Naive B cell (primary cell): ENCODE results near the gene TBC1D24. TPM values are rescaled to one million over a fixed set of nuclear protein-coding genes. Genes with fewer than 3 reads are reported as not detected.

Experiments used
- ATAC-seq, 2 donors: fragments of 150-1000 bp; cut with Tn5 transposase; 2 replicates each; pipeline ENCODE4 v1.10.0; 2021; ENCODE audit warnings: low read depth in 2 of 2, mild to moderate bottlenecking in 2 of 2, moderate library complexity in 2 of 2
- DNase-seq: peaks from one replicate; pipeline ENCODE4 v3.0.0; 2022
- H3K27ac Mint-ChIP-seq, 6 donors: one replicate each; pipeline ENCODE4 v1.8.0; 2020 to 2022; ENCODE audit warnings: mild to moderate bottlenecking in 6 of 6, mixed read lengths in 6 of 6, moderate library complexity in 5 of 6, inconsistent platforms in 2 of 6
- H3K27me3 Mint-ChIP-seq, 3 donors: one replicate each; pipeline ENCODE4 v1.8.0; 2021 to 2022; ENCODE audit warnings: mixed read lengths in 3 of 3, mild to moderate bottlenecking in 1 of 3
- H3K36me3 Mint-ChIP-seq, 2 donors: one replicate each; pipeline ENCODE4 v1.8.0; 2020 to 2022; ENCODE audit warnings: mixed read lengths in 2 of 2, inconsistent platforms in 1 of 2, mild to moderate bottlenecking in 1 of 2
- H3K4me1 Mint-ChIP-seq, 3 donors: one replicate each; pipeline ENCODE4 v1.8.0; 2020 to 2022; ENCODE audit warnings: mixed read lengths in 3 of 3, inconsistent platforms in 1 of 3, mild to moderate bottlenecking in 1 of 3, moderate library complexity in 1 of 3
- H3K4me3 Mint-ChIP-seq, 8 donors: one replicate each; pipeline ENCODE4 v1.8.0; 2020 to 2022; ENCODE audit warnings: mild to moderate bottlenecking in 8 of 8, mixed read lengths in 8 of 8, moderate library complexity in 8 of 8, inconsistent platforms in 2 of 8
- H3K9me3 Mint-ChIP-seq, 7 donors: one replicate each; pipeline ENCODE4 v1.8.0; 2020 to 2022; ENCODE audit warnings: mixed read lengths in 7 of 7, mild to moderate bottlenecking in 5 of 7, inconsistent platforms in 2 of 7, moderate library complexity in 1 of 7
- polyA plus RNA-seq, 6 donors: library from polyadenylated mRNA; unstranded; fragments of 300-500 nt; fragmentation: Illumina TruSeq; gene quantifications; one replicate each; pipeline ENCODE4 v1.2.3, GENCODE V29; 2021; ENCODE audit warnings: low read depth in 6 of 6

TBC1D24 gene
- polyA plus RNA-seq, 6 donors from 2014 or later = 0.22 to 3.3 (median 2.5) TPM

DNA sequence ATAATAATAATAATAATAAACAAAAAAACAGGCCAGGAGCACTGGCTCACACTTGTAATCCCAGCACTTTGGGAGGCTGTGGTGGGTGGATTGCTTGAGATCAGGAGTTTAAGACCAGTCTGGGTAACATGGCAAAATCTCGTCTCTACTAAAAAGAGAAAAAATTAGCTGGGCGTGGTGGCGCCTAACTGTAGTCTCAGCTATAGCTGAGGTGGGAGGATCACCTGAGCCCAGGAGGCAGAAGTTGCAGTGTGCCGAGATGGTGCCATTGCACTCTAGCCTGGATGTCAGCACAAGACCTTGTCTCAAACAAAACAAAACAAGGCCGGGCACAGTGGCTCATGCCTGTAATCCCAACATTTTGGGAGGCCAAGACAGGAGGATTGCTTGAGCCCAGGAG lies 20.1 kb downstream of the TBC1D24 start:
- no peaks in the 10 kb centered on the region for H3K4me1 Mint-ChIP-seq
- no peak overlapping the region for H3K4me3 Mint-ChIP-seq
- no peaks in the 10 kb centered on the region for H3K27me3 Mint-ChIP-seq
- H3K36me3 Mint-ChIP-seq = no peaks in the 10 kb centered on the region
- no peak for DNase-seq
- no peak for ATAC-seq
- peak overlapping the region in 1 of 6 donors; percentile 33 for H3K27ac Mint-ChIP-seq
- H3K9me3 Mint-ChIP-seq = no peaks in the 10 kb centered on the region

DNA sequence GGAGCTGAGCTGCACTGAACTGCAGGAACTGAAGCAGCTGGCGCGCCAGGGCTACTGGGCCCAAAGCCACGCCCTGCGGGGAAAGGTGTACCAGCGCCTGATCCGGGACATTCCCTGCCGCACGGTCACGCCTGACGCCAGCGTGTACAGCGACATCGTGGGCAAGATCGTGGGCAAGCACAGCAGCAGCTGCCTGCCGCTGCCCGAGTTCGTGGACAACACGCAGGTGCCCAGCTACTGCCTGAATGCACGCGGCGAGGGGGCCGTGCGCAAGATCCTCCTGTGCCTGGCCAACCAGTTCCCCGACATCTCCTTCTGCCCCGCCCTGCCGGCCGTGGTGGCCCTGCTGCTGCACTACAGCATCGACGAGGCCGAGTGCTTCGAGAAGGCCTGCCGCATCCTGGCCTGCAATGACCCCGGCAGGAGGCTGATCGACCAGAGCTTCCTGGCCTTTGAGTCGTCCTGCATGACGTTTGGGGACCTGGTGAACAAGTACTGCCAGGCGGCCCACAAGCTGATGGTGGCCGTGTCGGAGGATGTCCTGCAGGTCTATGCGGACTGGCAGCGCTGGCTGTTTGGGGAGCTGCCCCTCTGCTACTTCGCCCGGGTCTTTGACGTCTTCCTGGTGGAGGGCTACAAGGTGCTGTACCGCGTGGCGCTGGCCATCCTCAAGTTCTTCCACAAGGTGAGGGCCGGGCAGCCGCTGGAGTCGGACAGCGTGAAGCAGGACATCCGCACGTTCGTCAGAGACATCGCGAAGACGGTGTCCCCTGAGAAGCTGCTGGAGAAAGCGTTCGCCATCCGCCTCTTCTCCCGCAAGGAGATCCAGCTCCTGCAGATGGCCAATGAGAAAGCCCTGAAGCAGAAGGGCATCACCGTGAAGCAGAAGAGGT lies 21.5 kb downstream of the TBC1D24 start:
- Mint-ChIP-seq H3K4me3 (no peak overlapping the region), H3K27ac (no peak overlapping the region), H3K27me3 (no peaks in the 10 kb centered on the region), H3K36me3 (no peaks in the 10 kb centered on the region), H3K9me3 (no peaks in the 10 kb centered on the region), H3K4me1 (peaks cover 0 to 6% (median 0%) of the 10 kb centered on the region in 3 donors)
- no peak for DNase-seq
- no peak for ATAC-seq

DNA sequence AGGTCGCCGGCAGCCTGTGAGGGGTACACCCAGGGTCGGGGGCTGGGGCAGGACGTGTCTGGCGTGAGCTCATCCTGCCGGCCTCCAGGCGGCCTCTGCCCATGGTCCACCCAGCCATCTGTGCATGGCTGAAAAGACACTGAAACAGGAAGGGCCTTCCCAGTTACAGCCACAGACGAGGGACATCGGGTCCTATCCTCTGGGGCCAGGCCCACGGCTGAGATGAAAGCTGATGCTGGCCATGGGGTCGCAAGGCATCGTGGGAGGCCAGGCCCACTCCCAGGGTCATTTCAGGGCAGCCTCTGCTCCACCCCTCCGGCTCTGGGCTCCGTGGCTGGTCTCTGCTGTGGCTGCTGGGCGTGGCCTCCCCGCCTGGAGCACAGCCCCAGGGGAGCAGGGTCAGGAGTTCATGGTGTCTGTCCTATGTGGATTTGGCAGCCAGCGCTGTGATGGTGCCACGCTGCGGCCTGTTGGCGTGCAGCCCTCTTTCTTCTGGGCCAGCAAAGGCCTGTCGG lies 22.2 kb downstream of the TBC1D24 start:
- H3K9me3 Mint-ChIP-seq = no peaks in the 10 kb centered on the region
- peak overlapping the region in 1 of 6 donors; percentile 34 for H3K27ac Mint-ChIP-seq
- no peak for DNase-seq
- H3K4me3 Mint-ChIP-seq = no peak overlapping the region
- no peaks in the 10 kb centered on the region for H3K36me3 Mint-ChIP-seq
- no peak for ATAC-seq
- peaks cover 0 to 10% (median 0%) of the 10 kb centered on the region in 3 donors for H3K4me1 Mint-ChIP-seq
- no peaks in the 10 kb centered on the region for H3K27me3 Mint-ChIP-seq

DNA sequence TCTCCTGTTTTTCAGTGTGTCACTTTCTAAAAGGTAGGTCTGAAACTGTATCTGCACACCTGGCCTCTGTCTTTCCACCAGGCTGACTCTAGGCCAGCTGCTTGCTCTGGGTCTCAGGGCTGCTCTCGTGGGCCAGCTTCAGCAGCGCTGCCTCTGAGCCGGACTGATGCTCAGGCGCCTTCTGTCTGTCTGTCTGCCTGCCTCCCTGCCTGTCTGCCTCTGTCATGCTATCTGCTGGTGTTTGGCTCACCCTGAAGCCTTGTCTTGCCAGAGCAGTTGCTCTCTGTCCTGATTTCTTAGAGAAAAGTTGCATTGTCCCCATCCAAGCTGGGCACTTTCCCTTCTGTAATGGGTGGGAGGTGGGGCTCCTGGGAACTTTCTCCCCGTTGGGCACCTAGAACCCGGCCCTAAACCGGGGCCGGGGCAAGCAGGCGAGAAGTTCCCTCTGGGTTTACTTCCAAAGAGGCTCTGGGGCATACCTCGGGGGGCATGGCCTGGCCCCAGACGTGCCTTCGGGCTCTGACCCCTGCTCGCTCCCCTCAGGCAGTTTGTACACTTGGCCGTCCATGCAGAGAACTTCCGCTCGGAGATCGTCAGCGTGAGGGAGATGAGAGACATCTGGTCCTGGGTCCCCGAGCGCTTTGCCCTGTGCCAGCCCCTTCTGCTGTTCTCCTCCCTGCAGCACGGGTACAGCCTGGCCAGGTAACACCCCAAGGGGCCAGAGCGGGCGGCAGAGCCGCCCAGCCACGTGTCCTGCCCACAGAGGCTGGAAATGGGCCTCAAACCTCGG lies 23.0 kb downstream of the TBC1D24 start:
- Mint-ChIP-seq H3K27ac (no peak overlapping the region), H3K36me3 (no peaks in the 10 kb centered on the region)
- no peak for ATAC-seq

DNA sequence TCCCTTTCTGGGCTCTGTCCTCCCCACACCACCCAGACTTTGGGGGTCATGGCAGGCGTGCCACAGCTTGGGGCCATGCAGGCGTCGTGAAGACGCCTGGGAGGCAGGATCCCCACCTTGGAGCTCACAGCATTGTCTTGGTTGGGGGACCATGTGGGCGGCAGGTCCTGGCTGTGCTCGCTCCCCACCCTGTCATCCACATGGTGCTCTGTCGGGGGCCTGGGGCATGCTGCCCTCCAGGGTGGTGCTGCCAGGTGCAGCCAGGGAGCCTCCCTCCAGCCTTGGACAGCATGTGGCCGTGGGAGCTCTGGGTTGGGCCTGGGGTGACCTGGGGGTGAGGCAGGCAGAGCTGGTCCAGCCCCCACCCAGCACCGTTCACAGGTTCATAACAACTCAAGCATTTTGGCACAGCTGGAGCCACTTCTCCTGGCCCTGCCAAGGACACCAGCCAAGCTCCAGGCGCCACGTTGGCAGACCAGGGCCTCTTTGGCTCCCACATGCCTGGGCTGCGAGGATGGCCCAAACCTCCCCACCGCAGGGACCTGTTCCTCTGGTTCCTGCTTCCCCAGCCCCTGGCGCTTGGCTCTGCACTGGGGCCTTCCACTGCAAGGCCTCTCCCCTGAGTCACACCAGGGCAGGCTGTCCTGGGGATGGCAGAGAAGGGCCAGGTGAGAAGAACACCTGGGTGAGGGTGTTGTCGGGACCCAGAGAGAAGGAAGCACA lies 23.8 kb downstream of the TBC1D24 start:
- no peaks in the 10 kb centered on the region for H3K9me3 Mint-ChIP-seq
- no peak for DNase-seq
- no peaks in the 10 kb centered on the region for H3K36me3 Mint-ChIP-seq
- H3K27ac Mint-ChIP-seq = peak overlapping the region in 1 of 6 donors; percentile 12
- no peak overlapping the region for H3K4me3 Mint-ChIP-seq
- no peaks in the 10 kb centered on the region for H3K27me3 Mint-ChIP-seq
- no peak for ATAC-seq
- peaks cover 0 to 11% (median 0%) of the 10 kb centered on the region in 3 donors for H3K4me1 Mint-ChIP-seq

More for the DNA sequence above, 23.0 kb downstream of the TBC1D24 start:
- Mint-ChIP-seq H3K4me1 (peaks cover 0 to 11% (median 0%) of the 10 kb centered on the region in 3 donors), H3K4me3 (no peak overlapping the region), H3K9me3 (no peaks in the 10 kb centered on the region), H3K27me3 (no peaks in the 10 kb centered on the region)
- DNase-seq = no peak

DNA sequence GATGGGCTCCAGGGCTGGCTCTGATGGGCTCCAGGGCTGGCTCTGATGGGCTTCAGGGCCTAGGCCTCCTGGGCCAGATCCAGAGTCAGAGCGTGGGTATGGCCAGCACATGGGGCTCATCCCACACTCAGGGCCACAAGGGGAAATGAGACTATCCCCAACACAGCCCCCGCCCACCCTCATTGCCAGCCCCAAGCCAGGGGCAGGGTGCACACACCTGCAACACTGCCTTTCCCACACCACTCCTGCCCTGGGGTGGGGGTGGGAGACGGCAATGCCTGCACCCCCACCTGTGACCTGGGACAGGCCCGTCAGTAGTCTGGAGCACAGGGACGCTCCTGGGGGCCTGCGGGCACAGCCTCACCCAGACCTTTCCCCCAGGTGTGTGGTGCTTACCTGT lies 24.5 kb downstream of the TBC1D24 start:
- Mint-ChIP-seq H3K36me3 (no peaks in the 10 kb centered on the region), H3K27me3 (no peaks in the 10 kb centered on the region), H3K27ac (no peak overlapping the region), H3K4me3 (no peak overlapping the region), H3K9me3 (no peaks in the 10 kb centered on the region), H3K4me1 (peaks cover 0 to 11% (median 0%) of the 10 kb centered on the region in 3 donors)
- no peak for ATAC-seq
- no peak for DNase-seq

DNA sequence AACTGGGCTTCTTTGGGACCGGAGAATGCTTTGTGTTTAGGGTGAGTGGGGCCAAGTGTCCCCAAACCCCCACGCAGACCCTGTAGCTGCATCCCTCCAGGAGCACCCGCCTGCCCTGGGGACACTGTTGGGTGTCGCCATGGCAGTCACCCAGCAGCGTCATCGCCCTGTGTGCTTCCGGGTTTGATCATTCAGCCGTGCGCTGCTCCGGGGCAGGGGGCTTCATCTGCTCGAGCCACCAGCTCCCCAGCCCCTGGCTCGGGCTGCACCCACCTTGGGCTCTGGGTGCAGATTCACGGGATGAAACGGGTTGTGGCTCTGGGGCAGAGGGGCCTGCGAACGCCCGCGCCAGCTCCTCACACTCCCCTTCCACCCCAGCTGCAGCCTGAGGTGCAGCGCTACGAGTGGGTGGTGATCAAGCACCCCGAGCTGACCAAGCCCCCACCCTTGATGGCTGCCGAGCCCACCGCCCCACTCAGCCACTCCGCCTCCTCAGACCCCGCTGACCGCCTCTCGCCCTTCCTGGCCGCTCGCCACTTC lies 25.0 kb downstream of the TBC1D24 start:
- DNase-seq = no peak
- H3K36me3 Mint-ChIP-seq = no peaks in the 10 kb centered on the region
- peak overlapping the region in 1 of 6 donors; percentile 29 for H3K27ac Mint-ChIP-seq
- H3K9me3 Mint-ChIP-seq = no peaks in the 10 kb centered on the region
- no peaks in the 10 kb centered on the region for H3K27me3 Mint-ChIP-seq
- peak overlapping the region in 1 of 8 donors; percentile 53 for H3K4me3 Mint-ChIP-seq
- no peak for ATAC-seq
- H3K4me1 Mint-ChIP-seq = peaks cover 0 to 11% (median 2%) of the 10 kb centered on the region in 3 donors

DNA sequence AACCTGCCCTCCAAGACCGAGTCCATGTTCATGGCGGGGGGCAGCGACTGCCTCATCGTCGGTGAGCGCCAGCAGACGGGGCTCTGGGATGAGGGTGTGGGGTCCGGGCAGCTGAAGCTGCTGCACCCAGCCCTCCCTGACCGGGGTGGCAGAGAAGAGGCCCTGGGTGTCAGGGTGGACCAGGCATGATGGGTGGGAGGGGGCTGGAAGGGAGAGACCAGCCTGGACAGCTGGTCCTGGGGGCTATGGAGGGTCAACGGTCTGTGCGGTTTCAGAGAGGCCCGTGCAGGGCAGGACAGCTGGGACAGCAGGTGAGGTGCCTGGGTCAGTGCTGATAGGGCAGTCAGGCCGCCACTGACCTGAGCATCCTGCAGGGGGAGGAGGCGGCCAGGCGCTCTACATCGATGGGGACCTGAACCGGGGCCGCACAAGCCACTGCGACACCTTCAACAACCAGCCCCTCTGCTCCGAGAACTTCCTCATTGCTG lies 25.5 kb downstream of the TBC1D24 start:
- H3K4me3 Mint-ChIP-seq = no peak overlapping the region
- peaks cover 3 to 11% (median 5%) of the 10 kb centered on the region in 3 donors for H3K4me1 Mint-ChIP-seq
- no peaks in the 10 kb centered on the region for H3K27me3 Mint-ChIP-seq
- H3K36me3 Mint-ChIP-seq = no peaks in the 10 kb centered on the region
- no peak overlapping the region for H3K27ac Mint-ChIP-seq
- no peak for DNase-seq
- no peak for ATAC-seq
- H3K9me3 Mint-ChIP-seq = no peaks in the 10 kb centered on the region

DNA sequence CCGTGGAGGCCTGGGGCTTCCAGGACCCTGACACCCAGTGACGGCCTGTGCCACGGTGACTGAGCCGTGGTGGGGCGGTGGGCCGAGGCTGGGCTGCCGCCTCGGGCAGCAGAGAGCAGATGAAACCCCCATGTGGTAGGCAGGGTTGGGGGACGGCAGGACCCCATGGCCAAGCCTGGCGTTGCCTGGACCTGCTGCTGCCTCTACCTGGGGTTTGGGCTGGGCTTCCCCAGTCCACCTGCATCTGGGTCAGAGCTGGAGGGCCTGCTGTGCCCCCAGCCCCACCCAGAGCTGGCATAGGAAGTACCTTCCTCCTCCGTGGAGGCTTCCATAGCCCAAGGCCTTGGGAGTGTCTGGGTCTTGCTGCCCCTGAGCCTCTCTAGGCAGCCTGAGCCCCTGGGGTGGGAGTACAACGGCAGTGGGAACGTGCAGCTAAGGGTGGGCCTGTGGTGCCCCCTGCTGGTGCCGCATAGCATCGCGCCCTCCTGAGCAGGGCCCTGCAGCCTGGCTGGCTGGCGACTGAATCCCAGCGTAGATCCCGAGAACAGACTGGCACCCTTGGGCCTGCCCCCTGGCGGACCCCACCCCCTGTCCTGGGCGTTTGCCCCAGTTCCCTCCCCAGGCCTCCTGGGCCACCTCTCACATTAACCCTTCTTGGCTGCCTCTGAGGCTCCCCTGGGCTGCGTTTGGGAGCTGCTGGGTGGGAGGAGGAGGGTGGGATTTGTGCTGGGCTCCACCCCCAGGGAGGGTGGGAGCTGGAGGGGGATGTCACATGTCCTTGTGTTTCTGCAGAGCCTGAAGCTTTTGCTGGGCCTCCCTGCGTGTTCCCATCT lies 26.2 kb downstream of the TBC1D24 start:
- ATAC-seq (peak; percentile 95 to 97), DNase-seq (peak; percentile 78)
- no peaks in the 10 kb centered on the region for H3K27me3 Mint-ChIP-seq
- H3K4me1 Mint-ChIP-seq = peaks cover 4 to 16% (median 9%) of the 10 kb centered on the region in 3 donors
- H3K27ac Mint-ChIP-seq = peak overlapping the region in 1 of 6 donors; percentile 52
- no peaks in the 10 kb centered on the region for H3K9me3 Mint-ChIP-seq
- H3K36me3 Mint-ChIP-seq = no peaks in the 10 kb centered on the region
- no peak overlapping the region for H3K4me3 Mint-ChIP-seq

DNA sequence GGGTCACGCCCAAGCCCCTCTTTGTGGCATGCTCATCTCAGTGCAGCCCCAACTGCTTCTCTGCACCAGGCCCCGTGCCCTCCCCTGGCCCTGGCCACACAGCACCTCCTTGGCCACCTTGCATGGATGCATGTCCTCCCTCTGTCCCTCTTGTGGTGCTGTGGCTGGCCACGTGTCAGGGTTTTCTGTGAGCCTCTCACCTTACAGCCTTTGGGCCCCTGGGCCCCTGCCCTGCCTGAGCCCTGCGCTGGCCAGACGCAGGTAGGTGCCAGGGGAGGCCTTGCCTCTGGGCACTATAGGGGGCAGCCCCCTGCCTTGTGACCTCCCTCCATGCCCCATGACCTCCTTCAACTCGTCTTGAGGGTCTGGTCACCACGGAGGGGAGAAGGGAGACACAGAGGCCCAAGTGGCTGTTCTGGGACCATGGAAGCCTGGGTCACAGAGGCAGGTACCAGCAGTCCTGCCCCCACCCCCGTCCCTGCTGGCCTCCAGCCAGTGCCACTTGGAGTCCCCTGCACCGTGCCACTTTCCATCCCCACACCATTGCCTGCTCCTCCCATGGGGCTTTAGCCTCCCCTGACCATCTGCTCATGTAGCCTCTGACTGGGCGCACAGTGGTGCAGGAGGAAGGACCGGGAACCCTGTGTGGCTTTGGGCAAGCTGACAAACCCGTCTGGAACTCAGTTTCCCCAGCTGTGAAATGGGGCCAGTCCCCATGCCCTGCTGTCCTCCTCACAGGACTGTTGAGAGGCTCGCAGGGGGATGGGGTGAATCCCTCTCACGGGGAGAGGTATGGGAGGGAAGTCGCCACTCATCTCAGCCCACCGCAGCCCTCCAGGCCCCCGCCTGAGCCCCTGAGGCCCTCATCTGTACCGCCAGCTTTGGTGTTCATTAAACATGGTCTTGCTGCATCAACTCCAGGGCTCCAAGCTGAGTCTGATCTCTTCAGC lies 27.3 kb downstream of the TBC1D24 start:
- no peak overlapping the region for H3K4me3 Mint-ChIP-seq
- peaks cover 9 to 23% (median 19%) of the 10 kb centered on the region in 3 donors for H3K4me1 Mint-ChIP-seq
- ATAC-seq = no peak
- no peaks in the 10 kb centered on the region for H3K27me3 Mint-ChIP-seq
- no peaks in the 10 kb centered on the region for H3K36me3 Mint-ChIP-seq
- DNase-seq = no peak
- peak overlapping the region in 1 of 6 donors; percentile 94 for H3K27ac Mint-ChIP-seq
- H3K9me3 Mint-ChIP-seq = no peaks in the 10 kb centered on the region

DNA sequence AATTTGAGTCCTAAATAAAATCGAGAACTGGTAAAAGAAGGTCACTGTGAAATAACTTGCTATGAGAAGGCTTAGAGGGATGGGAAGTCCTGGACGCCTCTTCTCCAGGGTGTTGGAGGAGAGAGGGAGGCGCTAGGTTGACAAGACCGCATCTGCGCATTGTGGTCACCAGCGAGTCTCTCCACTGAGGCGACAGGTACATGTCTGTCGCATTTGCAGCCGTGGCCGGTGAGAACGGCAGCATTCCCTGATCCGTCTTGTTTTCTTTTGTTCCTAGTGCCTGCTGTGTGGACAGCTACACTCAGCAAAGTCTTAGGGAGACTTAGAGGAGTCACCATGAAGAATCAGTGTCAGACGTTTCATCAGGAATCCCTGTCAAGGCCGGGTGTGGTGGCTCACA lies 30.8 kb downstream of the TBC1D24 start:
- ATAC-seq (no peak), DNase-seq (no peak)
- Mint-ChIP-seq H3K27ac (peak overlapping the region in 4 of 6 donors; percentile 54 to 97 (median 91)), H3K4me1 (peaks cover 33 to 56% (median 51%) of the 10 kb centered on the region in 3 donors), H3K36me3 (no peaks in the 10 kb centered on the region), H3K9me3 (no peaks in the 10 kb centered on the region), H3K27me3 (no peaks in the 10 kb centered on the region), H3K4me3 (peak overlapping the region in 4 of 8 donors; percentile 5 to 37 (median 14))
